ENCODE results near the gene FMC1.
"Not testable (repeated sequence)": the region's sequence is repeated elsewhere in the genome, so short reads cannot be mapped to it uniquely, and the experiment has no call there.

Gene FMC1

DNA sequence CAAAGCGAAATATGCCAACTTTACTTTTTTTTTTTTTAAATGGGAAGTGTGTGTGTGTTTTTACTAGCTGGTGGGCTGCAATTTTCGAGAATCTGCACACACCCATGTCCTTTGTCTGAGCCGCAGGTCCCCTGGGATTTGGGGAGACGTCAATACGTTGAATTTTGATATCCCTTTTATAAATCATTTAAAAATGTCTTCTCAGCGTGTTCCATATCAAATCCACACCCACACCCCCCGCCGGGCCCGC, 404 bp upstream of the FMC1 start:
- no peak for DNase-seq

GRCh38 chr7:139341776-139342226, 664 bp downstream of the FMC1 start:
- DNase-seq = no peak

DNA sequence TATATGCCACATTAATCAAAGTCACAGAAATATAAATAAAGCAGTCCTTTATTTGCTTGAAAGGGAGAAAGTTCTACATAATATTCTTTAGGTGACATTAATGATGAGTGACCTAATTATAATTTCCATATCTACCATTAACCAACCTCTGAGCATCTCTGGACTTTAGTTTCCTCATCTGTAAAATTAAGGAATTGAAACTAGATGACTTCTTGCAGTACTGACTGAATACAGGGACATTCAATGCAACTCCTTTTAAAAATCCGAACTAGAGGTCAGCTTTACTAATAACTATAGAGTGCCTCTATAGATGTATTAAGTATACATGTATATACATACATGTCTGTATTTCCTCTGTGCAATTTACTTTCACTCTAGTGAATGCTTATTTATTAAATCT, 3.9 kb downstream of the FMC1 start:
- no peak for DNase-seq

GRCh38 chr7:139351027-139351426, 9.9 kb downstream of the FMC1 start:
- no peak for DNase-seq

GRCh38 chr7:139354729-139355128, 13.6 kb downstream of the FMC1 start:
- no peak for DNase-seq

GRCh38 chr7:139355320-139355719, 14.2 kb downstream of the FMC1 start:
- DNase-seq = no peak

GRCh38 chr7:139357729-139358506, 16.8 kb downstream of the FMC1 start:
- DNase-seq = not testable (repeated sequence)

- peak; percentile 79 for DNase-seq
Measured at GRCh38 chr7:139358541-139359365, 17.6 kb downstream of the FMC1 start.

GRCh38 chr7:139359366-139360209, 18.5 kb downstream of the FMC1 start, which contains the start of gene LUC7L2:
TSS of gene LUC7L2 (plus strand) at chr7:139359894. CDS start at chr7:139360262, 368 bp downstream.
- peak; percentile 99 for DNase-seq

DNA sequence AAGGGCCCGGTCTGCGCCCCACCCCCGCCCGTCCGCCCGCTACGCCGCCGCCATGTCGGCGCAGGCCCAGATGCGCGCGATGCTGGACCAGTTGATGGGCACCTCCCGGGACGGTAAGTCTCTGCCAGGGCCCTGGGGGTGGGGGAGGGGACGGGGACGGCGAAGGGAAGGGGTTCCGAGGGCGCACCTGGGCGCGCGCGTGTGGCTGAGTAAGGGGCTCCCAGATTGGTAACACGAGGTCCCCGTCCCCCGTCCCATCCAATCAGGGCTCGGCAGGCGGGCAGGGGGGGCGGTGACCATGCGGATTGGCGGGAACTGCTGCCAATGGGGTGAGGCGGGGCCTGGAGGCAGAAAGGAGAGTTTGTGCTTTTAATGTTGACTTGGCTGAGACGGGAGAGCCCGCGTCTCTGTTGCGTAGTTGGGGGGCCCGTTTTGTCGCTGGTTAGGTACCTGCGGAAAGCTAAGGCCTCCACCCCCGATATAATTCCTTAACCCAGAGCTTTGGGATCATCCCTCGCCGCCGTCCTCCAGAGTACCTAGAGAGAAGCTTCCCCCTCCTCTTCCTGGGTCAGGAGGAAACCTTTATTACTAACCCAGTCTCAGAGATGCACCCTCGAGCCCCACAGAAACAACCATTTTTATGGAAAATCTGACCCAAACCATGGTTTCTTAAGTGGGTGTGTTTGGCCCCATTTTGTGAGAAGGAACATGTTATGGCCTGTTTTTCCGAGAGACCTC, 19.2 kb downstream of the FMC1 start:
- peak; percentile 97 for DNase-seq

- DNase-seq = no peak
Measured at GRCh38 chr7:139360948-139361307, 19.8 kb downstream of the FMC1 start.

DNA sequence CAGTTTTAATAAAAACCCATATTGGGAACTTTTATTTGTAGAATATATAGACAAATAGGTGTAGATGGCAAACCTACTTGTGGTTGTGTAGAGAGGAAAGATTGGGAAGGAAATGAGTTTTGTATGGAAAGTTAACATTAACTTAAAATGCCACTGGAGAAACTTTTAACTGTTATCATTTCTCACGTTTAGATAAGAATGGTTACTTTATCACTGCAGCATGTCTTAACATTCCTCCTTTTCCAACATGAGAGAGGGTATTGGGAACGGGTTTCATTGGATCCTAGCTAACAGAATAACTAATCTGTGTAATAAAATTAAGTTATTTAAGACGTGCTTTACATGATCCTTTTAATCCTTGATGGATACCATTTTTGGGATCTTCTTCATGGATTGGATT, 20.4 kb downstream of the FMC1 start:
- DNase-seq = no peak

DNA sequence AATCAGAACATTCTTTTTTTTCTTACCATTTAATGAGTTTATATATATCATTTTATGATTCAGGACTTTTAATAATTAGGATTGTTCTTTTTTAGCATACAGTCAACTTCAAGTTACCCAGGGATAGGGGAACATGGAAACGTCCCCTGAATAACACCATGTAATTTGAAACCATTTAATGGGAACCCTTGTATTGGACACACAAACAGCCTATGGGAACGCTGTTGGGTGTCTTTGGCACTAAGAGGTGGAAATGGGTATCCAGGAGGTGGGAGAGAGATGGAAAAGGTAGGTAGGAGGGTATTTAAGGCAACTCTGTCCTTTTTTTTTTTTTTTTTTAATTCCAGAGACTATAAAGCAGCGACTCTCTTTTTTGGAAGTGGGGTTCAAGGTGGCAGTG, 21.2 kb downstream of the FMC1 start:
- no peak for DNase-seq

DNA sequence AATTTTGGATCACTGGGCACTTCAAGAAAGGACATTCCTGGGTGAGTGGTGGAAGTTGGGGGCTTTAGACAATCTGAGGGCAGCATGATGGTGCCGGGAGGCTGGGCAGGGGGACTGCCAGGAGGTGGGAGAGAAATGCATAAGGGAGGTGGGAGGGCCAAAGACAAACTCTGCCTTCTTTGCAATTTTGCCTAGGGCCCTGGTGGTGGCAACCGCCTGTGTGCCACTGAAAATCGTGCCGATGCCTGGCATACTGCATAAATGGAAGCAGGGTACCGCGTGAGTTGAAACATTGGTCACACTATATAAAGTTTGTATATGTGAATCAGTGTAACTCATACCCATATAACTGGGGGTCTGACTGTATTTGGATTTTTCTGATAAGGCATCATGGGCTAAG, 21.8 kb downstream of the FMC1 start:
- DNase-seq = no peak

DNA sequence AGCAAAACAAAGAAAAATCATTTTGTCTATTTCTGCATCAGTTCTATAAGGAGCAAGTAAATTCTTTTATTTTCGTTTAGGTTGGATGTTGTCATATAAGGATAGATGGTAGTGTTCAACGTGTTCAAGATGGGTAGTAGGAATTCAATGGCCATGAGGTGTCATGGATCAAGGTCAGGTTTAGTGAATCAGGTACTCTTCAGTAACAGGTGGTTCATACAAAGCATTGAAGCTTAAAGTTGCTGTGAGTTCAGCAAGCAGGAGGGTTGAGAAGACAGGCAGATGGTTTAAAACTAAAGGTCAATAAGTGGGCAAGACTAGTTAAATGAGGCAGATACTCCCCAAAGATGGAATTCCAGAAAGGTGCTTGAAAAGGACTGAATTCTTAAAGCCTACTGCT, 24.2 kb downstream of the FMC1 start:
- DNase-seq = no peak

DNA sequence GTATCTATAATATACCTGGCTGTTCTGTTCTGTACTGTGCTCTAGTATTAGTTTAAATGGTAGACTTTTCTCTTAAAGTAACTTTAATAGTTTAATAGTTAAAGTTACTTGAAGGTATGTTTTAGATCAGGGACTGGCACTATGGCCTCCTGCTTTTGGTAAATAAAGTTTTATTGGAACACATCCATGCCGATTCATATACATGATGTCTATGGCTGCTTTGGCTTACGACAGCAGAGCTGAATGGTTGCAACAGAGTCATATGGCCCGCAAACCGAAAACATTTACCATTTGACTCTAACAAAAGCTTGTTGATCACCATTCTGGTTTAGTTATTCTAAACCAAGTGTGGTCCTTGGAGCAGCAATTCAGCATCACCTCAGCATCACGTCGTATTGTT, 25.3 kb downstream of the FMC1 start:
- DNase-seq = no peak

DNA sequence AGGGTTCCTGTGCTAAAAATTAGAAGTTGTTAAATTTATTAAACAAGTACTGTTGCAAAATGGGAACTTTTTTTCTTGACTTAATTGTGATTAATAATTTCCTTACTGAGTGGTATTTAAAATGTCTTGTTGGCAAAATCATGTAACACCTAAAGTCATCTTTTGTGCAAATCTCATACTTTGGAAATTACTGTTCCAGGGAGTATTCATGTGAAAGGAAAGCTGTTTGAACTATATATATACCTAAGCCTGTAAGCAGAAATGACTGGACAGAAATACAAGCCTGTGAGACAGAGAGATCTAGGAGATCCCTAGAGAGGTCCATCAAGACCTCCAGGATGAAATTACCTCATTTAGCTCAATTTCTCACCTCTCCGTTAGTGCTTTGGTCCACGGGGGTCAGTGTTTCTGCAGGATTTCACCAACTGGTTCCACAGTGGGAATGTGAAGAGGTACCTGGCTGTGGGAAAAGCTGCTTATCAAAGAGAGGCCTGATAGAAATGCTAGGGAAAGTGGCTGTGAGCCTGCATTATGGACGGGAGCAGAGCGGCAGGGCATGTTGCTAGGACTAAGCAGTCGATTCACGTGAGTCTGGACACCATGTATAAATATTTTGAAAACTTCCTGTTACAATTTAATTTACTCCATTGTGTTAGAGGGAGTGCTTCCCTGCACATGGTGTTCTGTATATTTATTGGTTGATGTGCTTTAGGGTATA, 26.5 kb downstream of the FMC1 start:
- no peak for DNase-seq

DNA sequence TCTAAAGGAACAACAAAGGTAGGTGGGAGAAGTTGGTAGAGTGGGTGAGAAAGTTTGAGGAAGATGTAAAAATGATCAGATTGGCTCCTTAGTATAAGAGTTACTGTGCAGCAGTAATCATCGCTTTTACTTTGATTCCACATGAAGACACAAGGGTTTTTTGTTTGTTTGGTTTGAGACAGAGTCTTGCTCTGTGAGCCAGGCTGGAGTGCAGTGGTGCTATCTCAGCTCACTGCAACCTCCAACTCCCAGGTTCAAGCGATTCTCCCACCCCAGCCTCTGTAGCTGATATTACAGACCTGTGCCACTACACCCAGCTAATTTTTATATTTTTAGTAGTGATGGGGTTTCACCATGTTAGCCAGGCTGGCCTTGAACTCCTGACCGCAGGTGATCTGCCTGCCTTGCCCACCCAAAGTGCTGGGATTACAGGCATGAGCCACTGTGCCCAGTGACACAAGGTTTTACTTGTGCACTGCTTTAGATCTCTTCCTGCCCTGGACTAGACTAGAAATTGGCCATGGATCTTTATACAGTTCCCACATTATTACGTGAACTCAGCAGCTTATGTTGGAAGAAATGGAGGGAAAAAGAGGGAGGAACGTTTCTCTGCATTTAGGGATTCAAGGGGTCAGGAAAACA, 29.3 kb downstream of the FMC1 start:
- DNase-seq = no peak

DNA sequence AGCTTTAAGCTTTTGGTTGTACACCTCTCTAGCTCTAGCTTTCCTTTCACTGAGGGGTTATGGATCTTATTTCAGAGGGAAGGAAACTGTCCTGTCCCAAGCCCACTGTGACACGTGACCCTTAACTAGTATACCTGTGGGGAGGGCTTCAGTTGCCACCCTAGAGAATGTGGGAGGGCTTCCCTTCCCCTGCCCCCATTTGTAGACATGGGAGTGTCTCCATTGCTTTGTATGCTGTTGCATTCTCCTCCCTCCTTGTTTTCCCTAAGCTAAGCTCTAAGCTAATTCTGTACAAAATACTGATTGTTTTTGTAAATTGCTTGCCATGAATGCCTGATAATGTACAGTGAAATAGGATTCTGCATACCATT, 29.8 kb downstream of the FMC1 start:
- no peak for DNase-seq

- no peak for DNase-seq
Measured at GRCh38 chr7:139374246-139374645, 33.1 kb downstream of the FMC1 start.

DNA sequence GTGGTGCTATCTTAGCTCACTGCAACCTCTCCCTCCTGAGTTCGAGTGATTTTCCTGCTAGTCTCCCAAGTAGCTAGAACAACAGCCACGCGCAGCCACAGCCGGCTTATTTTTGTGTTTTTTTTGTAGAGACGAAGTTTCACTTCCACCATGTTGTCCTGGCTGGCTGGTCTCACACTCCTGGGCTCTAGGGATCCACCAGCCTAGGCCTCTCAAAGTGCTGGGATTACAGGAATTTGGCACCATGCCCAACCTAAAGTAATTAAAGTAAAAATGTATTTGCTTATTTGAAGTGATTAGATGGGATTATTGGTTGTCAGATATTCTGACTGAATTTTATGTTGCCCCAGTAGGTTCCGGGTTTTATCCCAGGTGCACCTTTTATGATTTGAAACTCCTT, 41.3 kb downstream of the FMC1 start:
- no peak for DNase-seq

- no peak for DNase-seq
Measured at GRCh38 chr7:139384611-139385010, 43.5 kb downstream of the FMC1 start.
